GM06990 (cell line): ENCODE measurements around the gene NPHP4.

Experiments
- DNase-seq: peaks from one replicate; pipeline ENCODE4 v3.0.0-alpha.2; 2011; ENCODE audit not compliant: insufficient read length; ENCODE audit errors: extremely low read depth
- H3K27me3 ChIP-seq: replicated peaks from 2 replicates; pipeline ENCODE4 v1.6.0; 2011; ENCODE audit warnings: low read length; ENCODE audit not compliant: control insufficient read depth, insufficient read depth
- H3K36me3 ChIP-seq: 2 replicates; pipeline ENCODE4 v1.5.1; 2011; ENCODE audit warnings: low read length; ENCODE audit not compliant: control insufficient read depth, insufficient read depth
- H3K4me3 ChIP-seq: replicated peaks from 2 replicates; pipeline ENCODE4 v1.5.1; 2011; ENCODE audit warnings: low read depth, mild to moderate bottlenecking, control low read depth, low read length
- TF ChIP-seq, protein P1 (sequence below): IDR thresholded peaks from 2 replicates; pipeline ENCODE4 v1.5.1; 2011; ENCODE audit warnings: low read length, control low read depth, mild to moderate bottlenecking, inconsistent platforms; ENCODE audit not compliant: insufficient read depth, poor library complexity, severe bottlenecking

NPHP4 gene

GRCh38 chr1:5831600-5832335 lies 160.5 kb downstream of the NPHP4 start:
- no peak for DNase-seq
- Histone ChIP-seq H3K36me3 (no peaks in the 10 kb centered on the region), H3K27me3 (no peaks in the 10 kb centered on the region), H3K4me3 (no peak overlapping the region)
- TF ChIP-seq, protein P1, sequence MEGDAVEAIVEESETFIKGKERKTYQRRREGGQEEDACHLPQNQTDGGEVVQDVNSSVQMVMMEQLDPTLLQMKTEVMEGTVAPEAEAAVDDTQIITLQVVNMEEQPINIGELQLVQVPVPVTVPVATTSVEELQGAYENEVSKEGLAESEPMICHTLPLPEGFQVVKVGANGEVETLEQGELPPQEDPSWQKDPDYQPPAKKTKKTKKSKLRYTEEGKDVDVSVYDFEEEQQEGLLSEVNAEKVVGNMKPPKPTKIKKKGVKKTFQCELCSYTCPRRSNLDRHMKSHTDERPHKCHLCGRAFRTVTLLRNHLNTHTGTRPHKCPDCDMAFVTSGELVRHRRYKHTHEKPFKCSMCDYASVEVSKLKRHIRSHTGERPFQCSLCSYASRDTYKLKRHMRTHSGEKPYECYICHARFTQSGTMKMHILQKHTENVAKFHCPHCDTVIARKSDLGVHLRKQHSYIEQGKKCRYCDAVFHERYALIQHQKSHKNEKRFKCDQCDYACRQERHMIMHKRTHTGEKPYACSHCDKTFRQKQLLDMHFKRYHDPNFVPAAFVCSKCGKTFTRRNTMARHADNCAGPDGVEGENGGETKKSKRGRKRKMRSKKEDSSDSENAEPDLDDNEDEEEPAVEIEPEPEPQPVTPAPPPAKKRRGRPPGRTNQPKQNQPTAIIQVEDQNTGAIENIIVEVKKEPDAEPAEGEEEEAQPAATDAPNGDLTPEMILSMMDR = no peak

DNA sequence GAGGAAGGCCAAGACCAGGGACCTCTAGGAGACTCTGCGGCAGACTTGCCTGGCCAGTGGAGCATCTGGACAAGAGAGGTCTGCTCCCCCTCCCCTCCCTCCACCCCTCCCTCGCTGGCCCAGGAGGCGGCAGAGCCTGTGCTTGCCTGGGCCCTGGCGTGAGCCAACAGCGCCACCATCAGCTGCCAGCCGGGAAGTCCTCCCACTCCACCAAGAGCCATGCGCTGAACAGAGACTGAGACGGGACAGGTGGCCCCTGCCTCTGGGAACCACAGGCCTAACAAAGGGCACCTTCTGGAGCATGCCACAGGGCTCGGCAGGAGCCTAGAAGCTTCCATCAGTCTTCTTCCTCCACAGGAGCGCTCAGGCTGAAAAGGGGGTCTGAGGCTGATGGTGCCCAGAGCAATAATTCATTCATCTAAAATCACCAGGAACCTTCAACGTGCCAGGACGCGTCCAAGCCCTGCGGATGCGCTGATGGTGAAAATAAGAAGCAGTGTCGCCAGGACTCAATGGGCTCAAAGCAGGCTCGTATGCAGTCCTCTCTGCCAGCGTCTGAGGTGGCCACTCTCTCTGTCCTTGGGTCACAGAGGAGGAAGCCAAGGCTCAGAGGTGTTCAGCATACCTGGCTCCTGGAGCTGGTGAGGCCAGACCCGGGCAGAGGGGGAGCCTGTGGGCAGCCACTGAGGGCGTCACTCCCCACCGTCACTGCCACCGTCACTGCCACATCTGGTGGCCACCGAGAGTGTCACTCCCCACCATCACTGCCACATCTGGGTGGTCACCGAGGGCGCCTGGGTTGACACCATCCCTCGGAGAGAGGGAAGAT lies 161.2 kb downstream of the NPHP4 start:
- TF ChIP-seq, protein P1 = peak; percentile 14
- DNase-seq = no peak

GRCh38 chr1:5829414-5829813 lies 162.8 kb downstream of the NPHP4 start:
- TF ChIP-seq, protein P1 = no peak
- no peaks in the 10 kb centered on the region for H3K36me3 ChIP-seq
- H3K27me3 ChIP-seq = no peaks in the 10 kb centered on the region
- no peak for DNase-seq
- no peak overlapping the region for H3K4me3 ChIP-seq

More for the DNA sequence above, 161.2 kb downstream of the NPHP4 start:
- no peaks in the 10 kb centered on the region for H3K27me3 ChIP-seq
- no peak overlapping the region for H3K4me3 ChIP-seq
- H3K36me3 ChIP-seq = no peaks in the 10 kb centered on the region

DNA sequence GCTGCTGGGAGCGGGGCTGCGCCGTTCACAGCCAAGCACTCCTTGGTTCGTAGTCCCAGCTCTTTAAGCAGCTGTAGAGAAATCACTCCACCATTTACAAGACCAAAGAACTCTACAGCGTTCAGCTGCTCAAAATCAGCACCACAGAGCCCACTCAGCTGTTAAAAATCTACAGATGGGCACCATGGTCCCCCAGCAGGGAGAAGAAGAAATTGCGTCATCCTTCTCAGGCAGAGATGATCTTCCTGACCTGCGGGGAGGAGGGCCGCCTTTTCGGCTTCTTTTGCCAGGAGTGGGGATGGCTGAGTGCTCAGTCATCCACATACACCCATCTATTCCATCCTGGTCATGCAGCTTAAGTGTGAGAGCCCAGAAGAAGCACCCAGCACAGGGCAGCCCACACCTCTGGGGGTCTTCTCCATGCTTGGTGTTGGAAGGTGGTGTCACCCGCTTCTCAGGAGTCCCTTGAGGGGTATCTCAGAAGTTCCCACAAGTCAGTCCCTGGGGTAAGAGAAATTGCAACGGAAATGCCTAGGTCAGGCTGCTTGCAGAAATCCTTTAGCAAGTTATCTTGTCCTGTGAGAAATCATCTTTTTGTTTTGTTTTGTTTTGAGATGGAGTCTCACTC lies 163.8 kb downstream of the NPHP4 start:
- H3K27me3 ChIP-seq = no peaks in the 10 kb centered on the region
- no peak for DNase-seq
- no peaks in the 10 kb centered on the region for H3K36me3 ChIP-seq
- no peak overlapping the region for H3K4me3 ChIP-seq
- TF ChIP-seq, protein P1 = no peak

DNA sequence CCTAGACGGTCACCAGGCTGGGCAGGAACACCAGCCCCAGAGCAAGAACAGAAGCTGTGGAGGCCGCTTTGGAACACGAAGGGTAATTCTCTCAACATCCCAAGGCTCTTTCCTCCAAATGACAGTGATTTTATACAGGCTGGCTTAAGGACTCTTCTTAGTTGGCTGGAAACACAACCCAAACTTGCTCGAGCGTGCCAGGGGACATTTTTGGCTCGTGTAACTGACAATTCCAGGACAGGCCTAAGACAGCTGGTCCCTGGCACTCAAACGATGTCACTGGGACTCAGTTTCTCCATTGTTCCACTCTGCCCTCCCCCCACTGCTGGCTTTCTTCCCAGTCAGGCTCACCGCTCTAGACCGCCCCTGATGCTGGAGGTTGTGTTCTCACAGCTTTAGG lies 164.7 kb downstream of the NPHP4 start:
- no peak overlapping the region for H3K4me3 ChIP-seq
- no peaks in the 10 kb centered on the region for H3K27me3 ChIP-seq
- DNase-seq = no peak
- TF ChIP-seq, protein P1 = no peak
- no peaks in the 10 kb centered on the region for H3K36me3 ChIP-seq
